ENCODE data around the gene SVIL. TPM values are rescaled to one million over a fixed set of nuclear protein-coding genes. Genes with fewer than 3 reads are reported as not detected.

SVIL gene
- total and polyA plus RNA-seq, 2 of the 13 experiments (the other 11 are each of a cell fraction or from before 2014, with no cell fraction given): 3.9 to 12.1 TPM

DNA sequence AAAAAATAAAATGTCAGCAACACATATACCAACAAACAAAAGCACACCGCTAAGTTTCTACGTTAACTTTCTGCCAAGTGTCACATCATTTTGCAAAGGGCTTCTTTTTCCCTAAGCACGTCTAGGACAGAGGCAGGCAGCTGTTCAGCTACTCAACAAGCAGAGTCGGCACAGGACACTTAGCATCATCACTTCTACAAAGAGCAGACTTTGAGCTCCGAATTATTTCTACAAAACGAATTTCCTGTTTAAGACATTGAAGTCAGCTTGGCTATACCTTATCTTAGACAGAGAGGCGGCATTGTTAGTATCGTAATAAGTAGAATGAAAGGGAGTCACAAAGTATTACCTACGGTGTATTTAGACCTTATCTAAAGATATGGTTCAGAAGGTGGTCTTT, 110.1 kb downstream of the SVIL start:
- ATAC-seq (no peak), DNase-seq (ENCODE audit: low spot score) (no peak), FAIRE-seq (no peak)
- no TSS peak for BruUV-seq (replicated peaks)
- Histone ChIP-seq H3K4me1 (ENCODE audit: insufficient read depth, low read length) (no peaks in the 10 kb centered on the region), H3K36me3 (replicated peaks in 1 of 2; ENCODE audit: control insufficient read depth in 1 of 2, insufficient read depth in 2 of 2, low read length in 2 of 2) (peaks cover 10 to 30% of the 10 kb centered on the region in 2 experiments), H3K9me3 (ENCODE audit: low read length) (no peaks in the 10 kb centered on the region), H4K20me1 (ENCODE audit: insufficient read depth, low read length) (no peaks in the 10 kb centered on the region), H3K4me2 (ENCODE audit: low read depth, low read length) (no peak overlapping the region), H3K27me3 (ENCODE audit: control insufficient read depth in 1 of 2, insufficient read depth in 2 of 2, low read length in 2 of 2) (no peaks in the 10 kb centered on the region), H3K79me2 (ENCODE audit: insufficient read depth, low read length) (no peaks in the 10 kb centered on the region), H3K4me3 (replicated peaks in 1 of 3; ENCODE audit: insufficient read depth in 1 of 3, low read depth in 2 of 3, low read length in 3 of 3) (no peak overlapping the region), H3K9ac (ENCODE audit: insufficient read depth, low read depth, low read length) (no peak overlapping the region), H2AFZ (ENCODE audit: low read length) (no peak overlapping the region), H3K27ac (ENCODE audit: extremely low read length, insufficient read depth, low read length) (no peak overlapping the region)
- POLR2A ChIA-PET: no interaction called here
- in situ Hi-C loops (cut with HindIII; ENCODE audit: extremely low pct_ligation_motif_present, low pct_unique_long_range_greater_than_20kb): no loop called here
- CTCF ChIA-PET (ENCODE audit: low intra/inter-chr PET ratio, low total read pairs): no interaction called here
- TF ChIP-seq, protein P1, sequence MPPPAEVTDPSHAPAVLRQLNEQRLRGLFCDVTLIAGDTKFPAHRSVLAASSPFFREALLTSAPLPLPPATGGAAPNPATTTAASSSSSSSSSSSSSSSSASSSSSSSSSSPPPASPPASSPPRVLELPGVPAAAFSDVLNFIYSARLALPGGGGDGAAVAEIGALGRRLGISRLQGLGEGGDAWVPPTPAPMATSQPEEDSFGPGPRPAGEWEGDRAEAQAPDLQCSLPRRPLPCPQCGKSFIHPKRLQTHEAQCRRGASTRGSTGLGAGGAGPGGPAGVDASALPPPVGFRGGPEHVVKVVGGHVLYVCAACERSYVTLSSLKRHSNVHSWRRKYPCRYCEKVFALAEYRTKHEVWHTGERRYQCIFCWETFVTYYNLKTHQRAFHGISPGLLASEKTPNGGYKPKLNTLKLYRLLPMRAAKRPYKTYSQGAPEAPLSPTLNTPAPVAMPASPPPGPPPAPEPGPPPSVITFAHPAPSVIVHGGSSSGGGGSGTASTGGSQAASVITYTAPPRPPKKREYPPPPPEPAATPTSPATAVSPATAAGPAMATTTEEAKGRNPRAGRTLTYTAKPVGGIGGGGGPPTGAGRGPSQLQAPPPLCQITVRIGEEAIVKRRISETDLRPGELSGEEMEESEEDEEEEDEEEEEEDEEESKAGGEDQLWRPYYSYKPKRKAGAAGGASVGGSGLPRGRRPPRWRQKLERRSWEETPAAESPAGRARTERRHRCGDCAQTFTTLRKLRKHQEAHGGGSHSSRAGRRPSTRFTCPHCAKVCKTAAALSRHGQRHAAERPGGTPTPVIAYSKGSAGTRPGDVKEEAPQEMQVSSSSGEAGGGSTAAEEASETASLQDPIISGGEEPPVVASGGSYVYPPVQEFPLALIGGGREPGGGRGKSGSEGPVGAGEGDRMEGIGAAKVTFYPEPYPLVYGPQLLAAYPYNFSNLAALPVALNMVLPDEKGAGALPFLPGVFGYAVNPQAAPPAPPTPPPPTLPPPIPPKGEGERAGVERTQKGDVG (CRISPR knock-in tag; IDR thresholded peaks at IDR 0.05; ENCODE audit: borderline replicate concordance): no peak
- TF ChIP-seq ZNF234 (CRISPR knock-in tag; conservative IDR thresholded peaks at IDR 0.05) (no peak), RARA (CRISPR knock-in tag; IDR thresholded peaks at IDR 0.05) (no peak)
- WGBS (ENCODE audit: low lambda C conversion rate): 92% methylated on average over 9 of the region's 9 CpGs
- intact Hi-C loops (cut with micrococcal nuclease; ENCODE audit: unreplicated experiment): no loop called here

DNA sequence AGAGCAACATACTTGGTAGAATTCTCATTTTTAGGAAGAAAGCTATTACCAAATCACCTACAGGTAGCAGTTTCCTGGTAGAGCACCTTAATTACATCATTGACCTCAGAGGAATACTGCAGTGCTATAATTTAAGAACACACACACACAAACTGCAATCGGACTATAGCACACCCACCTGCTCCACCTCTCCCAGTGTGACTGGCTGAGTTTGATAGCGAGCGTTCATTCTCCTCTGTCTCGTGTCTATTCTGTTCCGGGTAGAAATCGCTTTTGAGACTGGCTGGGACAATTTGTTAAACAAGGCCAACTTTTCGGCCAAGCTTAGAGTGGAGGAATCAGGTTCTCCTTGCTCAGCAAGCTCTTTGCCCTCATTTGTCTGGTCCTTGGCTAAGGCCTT, 110.5 kb downstream of the SVIL start:
- no peak for DNase-seq (ENCODE audit: low spot score)
- H3K27me3 ChIP-seq (ENCODE audit: control insufficient read depth in 1 of 2, insufficient read depth in 2 of 2, low read length in 2 of 2): no peaks in the 10 kb centered on the region
- POLR2A ChIA-PET: no interaction called here
- 100% methylated on average over 7 of the region's 7 CpGs for WGBS (ENCODE audit: low lambda C conversion rate)
- no peak for FAIRE-seq
- intact Hi-C loops (cut with micrococcal nuclease; ENCODE audit: unreplicated experiment): no loop called here
- CTCF ChIA-PET (ENCODE audit: low intra/inter-chr PET ratio, low total read pairs): no interaction called here
- no peak overlapping the region for H2AFZ ChIP-seq (ENCODE audit: low read length)
- H3K4me1 ChIP-seq (ENCODE audit: insufficient read depth, low read length): no peaks in the 10 kb centered on the region
- H3K9me3 ChIP-seq (ENCODE audit: low read length): no peaks in the 10 kb centered on the region
- ATAC-seq: no peak
- H3K4me2 ChIP-seq (ENCODE audit: low read depth, low read length): no peak overlapping the region
- in situ Hi-C loops (cut with HindIII; ENCODE audit: extremely low pct_ligation_motif_present, low pct_unique_long_range_greater_than_20kb): no loop called here
- no peaks in the 10 kb centered on the region for H3K79me2 ChIP-seq (ENCODE audit: insufficient read depth, low read length)
- no peaks in the 10 kb centered on the region for H4K20me1 ChIP-seq (ENCODE audit: insufficient read depth, low read length)
- TF ChIP-seq ZMYM2 (CRISPR knock-in tag; IDR thresholded peaks at IDR 0.05) (no peak), SMC3 (IDR thresholded peaks at IDR 0.05; ENCODE audit: low read length) (no peak)
- no peak overlapping the region for H3K9ac ChIP-seq (ENCODE audit: insufficient read depth, low read depth, low read length)
- no peak overlapping the region for H3K27ac ChIP-seq (ENCODE audit: extremely low read length, insufficient read depth, low read length)
- no TSS peak for BruUV-seq (replicated peaks)
- H3K36me3 ChIP-seq (replicated peaks in 1 of 2; ENCODE audit: control insufficient read depth in 1 of 2, insufficient read depth in 2 of 2, low read length in 2 of 2): peaks cover 10 to 33% of the 10 kb centered on the region in 2 experiments
- H3K4me3 ChIP-seq (replicated peaks in 1 of 3; ENCODE audit: insufficient read depth in 1 of 3, low read depth in 2 of 3, low read length in 3 of 3): no peak overlapping the region
